HepG2 (cell line): ENCODE data around the gene MORF4L1. TPM values are rescaled to one million over a fixed set of nuclear protein-coding genes. Genes with fewer than 3 reads are reported as not detected.

ENCODE experiments used
- PITX1 ChIP-seq: sonication (generic); formaldehyde crosslinking; IDR thresholded peaks from 2 replicates; pipeline ENCODE4 v1.5.1; 2020; ENCODE audit warnings: mild to moderate bottlenecking, missing genetic modification reagents
- SAP130 ChIP-seq: IDR thresholded peaks from 2 replicates; pipeline ENCODE4 v1.6.1; 2016; ENCODE audit warnings: low read depth
- SPEN ChIP-seq: sonication (generic); formaldehyde crosslinking; IDR thresholded peaks from 2 replicates; pipeline ENCODE4 v1.5.1; 2020; ENCODE audit warnings: low read depth, mild to moderate bottlenecking, missing genetic modification reagents
- TFDP1 ChIP-seq: IDR thresholded peaks from 2 replicates; pipeline ENCODE4 v1.6.1; 2016; ENCODE audit warnings: missing compliant biosample characterization, missing genetic modification reagents, borderline replicate concordance
- TP53 ChIP-seq: sonication (generic); formaldehyde crosslinking; conservative IDR thresholded peaks from 2 replicates; pipeline ENCODE4 v1.4.0; 2020; ENCODE audit warnings: missing genetic modification reagents
- TRAFD1 ChIP-seq: sonication (generic); formaldehyde crosslinking; IDR thresholded peaks from 2 replicates; pipeline ENCODE4 v1.5.1; 2020; ENCODE audit warnings: missing genetic modification reagents, mild to moderate bottlenecking, borderline replicate concordance
- ZNF263 ChIP-seq: sonication (generic); formaldehyde crosslinking; IDR thresholded peaks from 2 replicates; pipeline ENCODE4 v1.4.0; 2020; ENCODE audit warnings: missing genetic modification reagents
- ZNF362 ChIP-seq: sonication (generic); formaldehyde crosslinking; IDR thresholded peaks from 2 replicates; pipeline ENCODE4 v1.4.0; 2020; ENCODE audit warnings: missing genetic modification reagents, mild to moderate bottlenecking, borderline replicate concordance
- ZNF383 ChIP-seq: sonication (generic); formaldehyde crosslinking; IDR thresholded peaks from 2 replicates; pipeline ENCODE4 v1.4.0; 2020; ENCODE audit warnings: missing genetic modification reagents, mild to moderate bottlenecking, borderline replicate concordance
- ZNF563 ChIP-seq: sonication (generic); formaldehyde crosslinking; IDR thresholded peaks from 2 replicates; pipeline ENCODE4 v1.8.0; 2022; ENCODE audit warnings: mild to moderate bottlenecking, moderate library complexity, missing genetic modification reagents
- ZSCAN20 ChIP-seq: sonication (generic); formaldehyde crosslinking; IDR thresholded peaks from 2 replicates; pipeline ENCODE4 v1.4.0; 2020; ENCODE audit warnings: missing genetic modification reagents, mild to moderate bottlenecking, borderline replicate concordance
- polyA plus RNA-seq, 8 experiments: library from polyadenylated mRNA; depleted of rRNA in 3 of 8; stranded (reverse) in 7 of 8; unstranded in 1 of 8; fragments of >200 nt; fragmentation: Illumina TruSeq in 4 of 8; extraction: Trizol in 4 of 8; gene quantifications; 2 replicates each; pipeline versions ENCODE4 v1.2.1 to v1.2.3, GENCODE V29; 2011 to 2016; ENCODE audit warnings: low read depth in 4 of 8, missing spikeins in 1 of 8, mixed read lengths in 1 of 8; ENCODE audit not compliant: insufficient read depth in 1 of 8
- total RNA-seq, 5 experiments: library from RNA; depleted of rRNA; stranded (reverse); fragments of >200 nt; fragmentation: Illumina TruSeq; extraction: Trizol; gene quantifications; 2 replicates each; pipeline ENCODE4 v1.2.3, GENCODE V29; 2016; ENCODE audit warnings: low read depth in 1 of 5
- TF ChIP-seq, protein P1 (sequence below): sonication (generic); formaldehyde crosslinking; IDR thresholded peaks from 2 replicates; pipeline ENCODE4 v1.4.0; 2020; ENCODE audit warnings: missing genetic modification reagents
- TF ChIP-seq, protein P2 (sequence below): IDR thresholded peaks from 2 replicates; pipeline ENCODE4 v1.4.0; 2020; ENCODE audit warnings: mild to moderate bottlenecking, missing genetic modification reagents

The MORF4L1 gene
- total and polyA plus RNA-seq, 2 of the 13 experiments (the other 11 are each of a cell fraction or from before 2014, with no cell fraction given) = 218 to 219 TPM

DNA sequence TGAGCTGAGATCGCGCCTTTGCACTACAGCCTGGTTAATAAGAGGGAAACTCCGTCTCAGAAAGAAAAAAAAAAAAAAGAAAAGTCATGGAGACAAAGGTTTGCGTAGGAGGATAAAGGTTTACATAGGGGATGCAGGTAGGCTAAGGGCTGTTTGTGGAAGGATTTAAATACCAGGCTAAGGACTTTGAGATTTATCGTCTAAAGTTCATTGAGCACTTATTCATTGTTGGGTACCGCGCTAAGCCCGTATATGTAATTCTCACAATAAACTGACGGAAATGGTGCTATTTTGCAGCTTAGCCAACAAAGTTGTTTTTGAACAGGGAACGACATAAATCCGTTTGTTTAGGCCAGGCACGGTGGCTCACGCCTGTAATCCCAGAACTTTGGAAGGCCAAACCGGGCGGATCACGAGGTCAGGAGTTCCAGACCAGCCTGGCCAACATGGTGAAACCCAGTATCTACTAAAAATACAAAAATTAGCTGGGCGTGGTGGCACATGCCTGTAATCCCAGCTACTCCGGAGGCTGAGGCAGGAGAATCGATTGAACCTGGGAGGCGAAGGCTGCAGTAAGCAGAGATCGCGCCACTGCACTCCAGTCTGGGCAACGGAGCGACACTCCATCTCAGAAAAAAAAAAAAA lies 1.1 kb upstream of the MORF4L1 start (continued):
- TF ChIP-seq, protein P1, sequence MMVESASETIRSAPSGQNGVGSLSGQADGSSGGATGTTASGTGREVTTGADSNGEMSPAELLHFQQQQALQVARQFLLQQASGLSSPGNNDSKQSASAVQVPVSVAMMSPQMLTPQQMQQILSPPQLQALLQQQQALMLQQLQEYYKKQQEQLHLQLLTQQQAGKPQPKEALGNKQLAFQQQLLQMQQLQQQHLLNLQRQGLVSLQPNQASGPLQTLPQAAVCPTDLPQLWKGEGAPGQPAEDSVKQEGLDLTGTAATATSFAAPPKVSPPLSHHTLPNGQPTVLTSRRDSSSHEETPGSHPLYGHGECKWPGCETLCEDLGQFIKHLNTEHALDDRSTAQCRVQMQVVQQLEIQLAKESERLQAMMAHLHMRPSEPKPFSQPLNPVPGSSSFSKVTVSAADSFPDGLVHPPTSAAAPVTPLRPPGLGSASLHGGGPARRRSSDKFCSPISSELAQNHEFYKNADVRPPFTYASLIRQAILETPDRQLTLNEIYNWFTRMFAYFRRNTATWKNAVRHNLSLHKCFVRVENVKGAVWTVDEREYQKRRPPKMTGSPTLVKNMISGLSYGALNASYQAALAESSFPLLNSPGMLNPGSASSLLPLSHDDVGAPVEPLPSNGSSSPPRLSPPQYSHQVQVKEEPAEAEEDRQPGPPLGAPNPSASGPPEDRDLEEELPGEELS (CRISPR knock-in tag) = 0 out of 2 replicates have a peak, but pooled peaks have one; percentile 40
- TF ChIP-seq ZNF383 (CRISPR knock-in tag) = 0 out of 2 replicates have a peak, but pooled peaks have one; percentile 59
- 0 out of 2 replicates have a peak, but pooled peaks have one; percentile 45 for TF ChIP-seq TRAFD1
- 0 out of 2 replicates have a peak, but pooled peaks have one; percentile 9 for TF ChIP-seq TFDP1 (CRISPR knock-in tag)
- 0 out of 2 replicates have a peak, but pooled peaks have one; percentile 4 for TF ChIP-seq TP53 (CRISPR knock-in tag)
- TF ChIP-seq ZNF263 (CRISPR knock-in tag) = peak; percentile 27; the same call in 1 of the 2 replicates
- peak; percentile 90 for TF ChIP-seq PITX1 (CRISPR knock-in tag)
- 0 out of 2 replicates have a peak, but pooled peaks have one; percentile 10 for TF ChIP-seq SPEN
- TF ChIP-seq ZNF563 (CRISPR knock-in tag) = 0 out of 2 replicates have a peak, but pooled peaks have one; percentile 26
- TF ChIP-seq SAP130 (CRISPR knock-in tag) = peak; percentile 53; the same call in 1 of the 2 replicates
- 0 out of 2 replicates have a peak, but pooled peaks have one; percentile 40 for TF ChIP-seq ZSCAN20 (CRISPR knock-in tag)
- TF ChIP-seq ZNF362 (CRISPR knock-in tag) = peak; percentile 75
- TF ChIP-seq, protein P2, sequence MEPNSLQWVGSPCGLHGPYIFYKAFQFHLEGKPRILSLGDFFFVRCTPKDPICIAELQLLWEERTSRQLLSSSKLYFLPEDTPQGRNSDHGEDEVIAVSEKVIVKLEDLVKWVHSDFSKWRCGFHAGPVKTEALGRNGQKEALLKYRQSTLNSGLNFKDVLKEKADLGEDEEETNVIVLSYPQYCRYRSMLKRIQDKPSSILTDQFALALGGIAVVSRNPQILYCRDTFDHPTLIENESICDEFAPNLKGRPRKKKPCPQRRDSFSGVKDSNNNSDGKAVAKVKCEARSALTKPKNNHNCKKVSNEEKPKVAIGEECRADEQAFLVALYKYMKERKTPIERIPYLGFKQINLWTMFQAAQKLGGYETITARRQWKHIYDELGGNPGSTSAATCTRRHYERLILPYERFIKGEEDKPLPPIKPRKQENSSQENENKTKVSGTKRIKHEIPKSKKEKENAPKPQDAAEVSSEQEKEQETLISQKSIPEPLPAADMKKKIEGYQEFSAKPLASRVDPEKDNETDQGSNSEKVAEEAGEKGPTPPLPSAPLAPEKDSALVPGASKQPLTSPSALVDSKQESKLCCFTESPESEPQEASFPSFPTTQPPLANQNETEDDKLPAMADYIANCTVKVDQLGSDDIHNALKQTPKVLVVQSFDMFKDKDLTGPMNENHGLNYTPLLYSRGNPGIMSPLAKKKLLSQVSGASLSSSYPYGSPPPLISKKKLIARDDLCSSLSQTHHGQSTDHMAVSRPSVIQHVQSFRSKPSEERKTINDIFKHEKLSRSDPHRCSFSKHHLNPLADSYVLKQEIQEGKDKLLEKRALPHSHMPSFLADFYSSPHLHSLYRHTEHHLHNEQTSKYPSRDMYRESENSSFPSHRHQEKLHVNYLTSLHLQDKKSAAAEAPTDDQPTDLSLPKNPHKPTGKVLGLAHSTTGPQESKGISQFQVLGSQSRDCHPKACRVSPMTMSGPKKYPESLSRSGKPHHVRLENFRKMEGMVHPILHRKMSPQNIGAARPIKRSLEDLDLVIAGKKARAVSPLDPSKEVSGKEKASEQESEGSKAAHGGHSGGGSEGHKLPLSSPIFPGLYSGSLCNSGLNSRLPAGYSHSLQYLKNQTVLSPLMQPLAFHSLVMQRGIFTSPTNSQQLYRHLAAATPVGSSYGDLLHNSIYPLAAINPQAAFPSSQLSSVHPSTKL (CRISPR knock-in tag) = peak; percentile 30; the same call in 1 of the 2 replicates
